Esophagus muscularis mucosa (tissue), 4 donors: ENCODE results near the gene PDK1.

ENCODE experiments used
- EP300 ChIP-seq: sonication (generic); formaldehyde crosslinking; IDR thresholded peaks from one replicate; pipeline ENCODE4 v1.6.1; 2017; ENCODE audit warnings: antibody characterized with exemption
- POLR2A ChIP-seq: fragments of 450-650 bp; IDR thresholded peaks from one replicate; pipeline ENCODE4 v1.6.1; 2017; ENCODE audit warnings: antibody characterized with exemption, moderate library complexity, mild to moderate bottlenecking, low read depth
- POLR2AphosphoS5 ChIP-seq, 2 donors: sonication (generic); formaldehyde crosslinking; IDR thresholded peaks; one replicate each; pipeline ENCODE4 v1.6.1; 2017; ENCODE audit warnings: antibody characterized with exemption in 2 of 2
- TF ChIP-seq, protein P1 (sequence below), 3 experiments: fragments of 200-600 bp in 2 of 3; fragments of 450-650 bp in 1 of 3; sonication (generic) in 2 of 3; IDR thresholded peaks; one replicate each; pipeline ENCODE4 v1.5.1; 2017 to 2019; ENCODE audit warnings: antibody characterized with exemption in 3 of 3, mild to moderate bottlenecking in 2 of 3, moderate library complexity in 1 of 3

DNA sequence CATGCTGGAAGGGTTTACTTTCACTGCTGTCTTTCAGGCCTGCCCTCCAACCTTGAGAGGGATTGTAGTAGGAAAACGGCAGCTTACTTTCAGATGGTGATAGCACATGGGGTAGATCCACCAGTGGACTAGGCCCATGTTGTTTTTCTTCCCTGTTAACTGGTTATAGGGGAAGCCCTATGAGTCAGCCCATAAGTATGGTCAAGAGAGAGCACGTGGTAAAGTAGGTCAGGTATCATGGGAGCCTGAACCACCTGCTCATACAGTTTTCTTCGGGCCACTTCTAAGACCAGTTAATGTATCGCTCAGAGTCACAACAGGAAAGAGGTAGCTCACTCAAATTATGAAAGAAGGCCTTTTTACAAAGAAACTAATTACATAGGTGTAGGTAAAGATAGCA is 33.0 kb downstream of the PDK1 start:
- TF ChIP-seq POLR2A (no peak), POLR2AphosphoS5 (IDR thresholded peaks at IDR 0.05) (no peak), EP300 (no peak)
- TF ChIP-seq, protein P1, sequence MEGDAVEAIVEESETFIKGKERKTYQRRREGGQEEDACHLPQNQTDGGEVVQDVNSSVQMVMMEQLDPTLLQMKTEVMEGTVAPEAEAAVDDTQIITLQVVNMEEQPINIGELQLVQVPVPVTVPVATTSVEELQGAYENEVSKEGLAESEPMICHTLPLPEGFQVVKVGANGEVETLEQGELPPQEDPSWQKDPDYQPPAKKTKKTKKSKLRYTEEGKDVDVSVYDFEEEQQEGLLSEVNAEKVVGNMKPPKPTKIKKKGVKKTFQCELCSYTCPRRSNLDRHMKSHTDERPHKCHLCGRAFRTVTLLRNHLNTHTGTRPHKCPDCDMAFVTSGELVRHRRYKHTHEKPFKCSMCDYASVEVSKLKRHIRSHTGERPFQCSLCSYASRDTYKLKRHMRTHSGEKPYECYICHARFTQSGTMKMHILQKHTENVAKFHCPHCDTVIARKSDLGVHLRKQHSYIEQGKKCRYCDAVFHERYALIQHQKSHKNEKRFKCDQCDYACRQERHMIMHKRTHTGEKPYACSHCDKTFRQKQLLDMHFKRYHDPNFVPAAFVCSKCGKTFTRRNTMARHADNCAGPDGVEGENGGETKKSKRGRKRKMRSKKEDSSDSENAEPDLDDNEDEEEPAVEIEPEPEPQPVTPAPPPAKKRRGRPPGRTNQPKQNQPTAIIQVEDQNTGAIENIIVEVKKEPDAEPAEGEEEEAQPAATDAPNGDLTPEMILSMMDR (IDR thresholded peaks at IDR 0.05), result no peak
